ENCODE measurements around the gene UGT2B28. TPM values are rescaled to one million over a fixed set of nuclear protein-coding genes. Genes with fewer than 3 reads are reported as not detected.

The UGT2B28 gene
- total RNA-seq (2022; extraction: Qiagen RNA extraction; ENCODE audit: low read depth), result not detected in 5 replicates

GRCh38 chr4:69280081-69280480, at the start of gene UGT2B28:
TSS of gene UGT2B28 (plus strand) at chr4:69280475. CDS start at chr4:69280501, 26 bp downstream.

Other genes starting within 250 kb of the UGT2B28 start
- 0.19 to 0.26 TPM (median 0.22 TPM) in 5 replicates for gene UGT2B7, start 184.0 kb upstream of the UGT2B28 start, total RNA-seq (2022; extraction: Qiagen RNA extraction; ENCODE audit: low read depth)
- gene UGT2B11, start 65.7 kb upstream of the UGT2B28 start, total RNA-seq (2022; extraction: Qiagen RNA extraction; ENCODE audit: low read depth), result 0.08 to 0.14 TPM (median 0.10 TPM) in 5 replicates
- gene UGT2B4, start 215.4 kb downstream of the UGT2B28 start, total RNA-seq (2022; extraction: Qiagen RNA extraction; ENCODE audit: low read depth), result 0.05 TPM in 1 of 5 replicates, not detected in the others

Data from A549 treated with DMSO at 1 μM for 4 hours (cell line).